Naive thymus-derived CD4-positive, alpha-beta T cell (primary cell): ENCODE measurements around the gene ULK1. TPM values are rescaled to one million over a fixed set of nuclear protein-coding genes. Genes with fewer than 3 reads are reported as not detected.

Source experiments
- ATAC-seq: fragments of 150-1000 bp; cut with Tn5 transposase; 2 replicates; pipeline ENCODE4 v1.10.0; 2021; ENCODE audit warnings: mild to moderate bottlenecking, moderate library complexity
- CTCF ChIA-PET: fragments of 350-600 bp; sonication (Branson Sonifier 250); formaldehyde crosslinking; loops from one replicate; lab custom pipeline; 2021; ENCODE audit warnings: antibody characterized with exemption; lab: Charles Lee
- POLR2A ChIA-PET: fragments of 350-600 bp; sonication (Branson Sonifier 250); formaldehyde crosslinking; loops from one replicate; lab custom pipeline; 2021; ENCODE audit warnings: antibody characterized with exemption, inconsistent platforms; lab: Charles Lee
- DNase-seq, 9 donors: peaks; one replicate each; pipeline versions ENCODE4 v3.0.0 to v3.0.0-alpha.2; 2020 to 2022; ENCODE audit warnings: mixed read lengths in 1 of 9
- H3K27ac ChIP-seq: one replicate; pipeline ENCODE4 v1.7.0; 2013; ENCODE audit warnings: mild to moderate bottlenecking, low read depth, low read length, moderate library complexity
- H3K27me3 ChIP-seq, 2 donors: one replicate each; pipeline ENCODE4 v1.7.0; 2013; ENCODE audit warnings: low read length in 2 of 2, mild to moderate bottlenecking in 2 of 2, moderate library complexity in 2 of 2; ENCODE audit not compliant: control insufficient read depth in 2 of 2, insufficient read depth in 2 of 2
- H3K36me3 ChIP-seq, 3 experiments: 1 replicate in 2 of 3; 2 replicates in 1 of 3; pipeline ENCODE4 v1.7.0; 2013; ENCODE audit warnings: low read length in 3 of 3, mild to moderate bottlenecking in 3 of 3, moderate library complexity in 1 of 3; ENCODE audit not compliant: insufficient read depth in 3 of 3, control insufficient read depth in 2 of 3
- H3K4me1 ChIP-seq, 2 donors: one replicate each; pipeline ENCODE4 v1.7.0; 2013; ENCODE audit warnings: low read length in 2 of 2, mild to moderate bottlenecking in 2 of 2, moderate library complexity in 1 of 2; ENCODE audit not compliant: control insufficient read depth in 2 of 2, insufficient read depth in 2 of 2
- H3K4me3 ChIP-seq: 2 replicates; pipeline ENCODE4 v1.7.0; 2013; ENCODE audit warnings: mild to moderate bottlenecking, low read length
- H3K9me3 ChIP-seq, 3 experiments: 1 replicate in 2 of 3; 2 replicates in 1 of 3; pipeline ENCODE4 v1.7.0; 2013; ENCODE audit warnings: low read length in 3 of 3; ENCODE audit not compliant: control insufficient read depth in 2 of 3
- H3K27ac Mint-ChIP-seq, 9 donors: one replicate each; pipeline ENCODE4 v1.8.0; 2020 to 2022; ENCODE audit warnings: mixed read lengths in 9 of 9, mild to moderate bottlenecking in 8 of 9, moderate library complexity in 5 of 9, inconsistent platforms in 2 of 9
- H3K27me3 Mint-ChIP-seq, 5 donors: one replicate each; pipeline ENCODE4 v1.8.0; 2021 to 2022; ENCODE audit warnings: mixed read lengths in 5 of 5, mild to moderate bottlenecking in 1 of 5
- H3K36me3 Mint-ChIP-seq, 5 donors: one replicate each; pipeline ENCODE4 v1.8.0; 2020 to 2022; ENCODE audit warnings: mixed read lengths in 5 of 5, mild to moderate bottlenecking in 3 of 5, inconsistent platforms in 1 of 5
- H3K4me1 Mint-ChIP-seq, 7 donors: one replicate each; pipeline ENCODE4 v1.8.0; 2020 to 2022; ENCODE audit warnings: mixed read lengths in 7 of 7, mild to moderate bottlenecking in 3 of 7, inconsistent platforms in 1 of 7
- H3K4me3 Mint-ChIP-seq, 10 donors: one replicate each; pipeline ENCODE4 v1.8.0; 2020 to 2022; ENCODE audit warnings: mild to moderate bottlenecking in 10 of 10, mixed read lengths in 10 of 10, moderate library complexity in 6 of 10, inconsistent platforms in 2 of 10
- H3K9me3 Mint-ChIP-seq, 11 donors: one replicate each; pipeline ENCODE4 v1.8.0; 2020 to 2022; ENCODE audit warnings: mixed read lengths in 11 of 11, mild to moderate bottlenecking in 4 of 11, inconsistent platforms in 1 of 11, moderate library complexity in 1 of 11
- intact Hi-C, 2 donors: fragments of 100-400 bp; cut with micrococcal nuclease; formaldehyde crosslinking; loops; one replicate each; pipeline ENCODE4 v1.15.1; 2023
- polyA plus RNA-seq, 2 donors: library from polyadenylated mRNA; unstranded; fragments of 300-500 nt; fragmentation: Illumina TruSeq; gene quantifications; one replicate each; pipeline ENCODE4 v1.2.3, GENCODE V29; 2021
- total RNA-seq, 6 experiments: library from RNA in 5 of 6; stranded (reverse) in 5 of 6; gene quantifications; 1 replicate in 5 of 6; 2 replicates in 1 of 6; pipeline ENCODE4 v1.2.3 and lab custom pipeline; 2021 to 2026

The ULK1 gene
- total RNA-seq (100 to 1,000 TPM in 1 of 5 experiments, 10 to 100 TPM in 4; 33.9 to 109 (median 43.8) TPM), polyA plus RNA-seq (1 to 10 TPM in 1 of 2 donors, under 1 TPM in 1; 0.28 to 1.6 TPM), total RNA-seq (lab: John Stamatoyannopoulos, UW) (43.5 reads per million, percentile 68 among the genes with 10 or more reads in this experiment)

DNA sequence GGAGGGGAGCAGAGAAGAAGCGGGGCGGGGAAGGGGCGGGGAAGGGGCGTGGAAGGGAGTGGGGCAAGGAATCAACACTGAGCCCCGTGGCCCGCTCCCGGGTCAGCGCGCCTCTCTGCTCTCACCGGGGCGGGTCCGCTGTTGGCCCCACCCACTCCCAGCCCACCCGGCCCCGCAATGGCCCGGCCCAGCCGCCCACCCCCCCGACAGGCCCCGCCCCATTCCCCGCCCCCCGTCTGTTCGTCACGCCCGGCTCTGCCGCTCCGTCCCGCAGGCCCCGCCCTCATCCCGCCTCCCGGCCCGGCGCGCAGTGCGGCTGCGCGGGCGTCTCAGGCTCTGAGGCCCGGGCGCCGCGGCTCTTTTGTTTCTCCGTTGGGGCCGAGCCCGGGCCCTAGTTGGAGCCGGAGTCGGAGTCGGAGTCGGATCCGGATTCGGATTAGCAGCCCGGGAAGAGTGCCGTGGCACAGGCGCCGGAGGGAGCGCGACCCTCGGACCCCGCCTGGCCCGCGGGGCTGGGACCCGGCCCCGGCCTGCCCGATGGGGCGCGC, at the start of gene ULK1:
Gene ULK1 (plus strand): TSS at position 310 of the 548 bp plus-strand sequence. CDS start 380 bp downstream, outside the sequence.
- peak within 1 kb of the TSS; percentile 68 to 94 (median 85) for H3K27ac Mint-ChIP-seq
- ChIA-PET POLR2A (no interaction called here), CTCF (no interaction called here)
- peaks cover 0 to 4% (median 0%) of the 10 kb centered on the region in 11 donors for H3K9me3 Mint-ChIP-seq
- Histone ChIP-seq H3K27me3 (no peaks in the 10 kb centered on the region), H3K36me3 (no peaks in the 10 kb centered on the region), H3K4me1 (peaks cover 0 to 12% of the 10 kb centered on the region in 2 donors), H3K9me3 (no peaks in the 10 kb centered on the region), H3K4me3 (peak within 1 kb of the TSS; percentile 71), H3K27ac (peak within 1 kb of the TSS; percentile 83)
- H3K4me1 Mint-ChIP-seq: peaks cover 10 to 29% (median 22%) of the 10 kb centered on the region in 7 donors
- DNase-seq (peak; percentile 85 to 97 (median 92)), ATAC-seq (peak; percentile 88)
- H3K4me3 Mint-ChIP-seq: peak within 1 kb of the TSS; percentile 86 to 94 (median 92)
- H3K27me3 Mint-ChIP-seq: no peaks in the 10 kb centered on the region
- no peaks in the 10 kb centered on the region for H3K36me3 Mint-ChIP-seq
- intact Hi-C loops: loop anchor here (1.0 to 10.0 kb wide), 10 partner anchors 35 to 1020 kb away; partner anchors contain the start of genes EP400 (in 2 of the 2), RAN (in 2 of the 2), SFSWAP (in 2 of the 2) and PUS1 (in 1 of the 2)

DNA sequence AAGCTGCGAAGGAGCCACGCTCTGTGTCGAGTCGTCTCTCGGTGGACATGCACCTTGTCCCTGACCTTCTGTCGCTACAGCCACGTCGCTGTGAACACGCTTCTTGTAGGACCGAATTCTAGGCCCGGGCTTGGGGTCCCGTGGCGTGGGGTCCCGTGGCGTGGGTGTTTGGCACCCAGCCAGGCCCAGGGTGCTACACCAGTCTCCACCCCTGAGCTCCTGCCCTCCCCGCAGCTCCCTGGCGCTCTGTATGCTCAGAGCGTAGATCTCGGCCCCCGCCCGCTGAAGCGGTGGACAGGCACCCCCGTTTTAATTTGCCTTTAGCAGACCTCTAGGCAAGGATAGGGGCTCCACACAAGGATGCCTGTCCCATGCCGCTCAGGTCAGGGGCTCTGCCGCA, 49.8 kb upstream of the ULK1 start:
- CTCF ChIA-PET: no interaction called here
- no peaks in the 10 kb centered on the region for H3K4me1 Mint-ChIP-seq
- no peak overlapping the region for H3K27ac Mint-ChIP-seq

DNA sequence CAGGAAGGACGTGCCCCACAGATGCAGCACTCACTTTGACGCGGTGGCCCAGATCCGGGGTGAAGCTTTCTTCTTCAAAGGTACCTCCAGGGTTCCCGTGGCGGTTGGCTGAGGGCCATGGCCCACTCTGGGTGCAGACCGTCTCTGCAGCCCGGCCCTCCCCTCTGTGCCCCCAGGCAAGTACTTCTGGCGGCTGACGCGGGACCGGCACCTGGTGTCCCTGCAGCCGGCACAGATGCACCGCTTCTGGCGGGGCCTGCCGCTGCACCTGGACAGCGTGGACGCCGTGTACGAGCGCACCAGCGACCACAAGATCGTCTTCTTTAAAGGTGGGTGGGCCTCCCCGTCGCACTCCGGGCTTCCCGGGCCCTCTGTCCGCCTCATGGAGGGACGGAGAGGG, 49.3 kb upstream of the ULK1 start:
- Mint-ChIP-seq H3K4me1 (no peaks in the 10 kb centered on the region), H3K27me3 (no peaks in the 10 kb centered on the region), H3K36me3 (no peaks in the 10 kb centered on the region), H3K4me3 (no peak overlapping the region), H3K9me3 (no peaks in the 10 kb centered on the region), H3K27ac (no peak overlapping the region)
- H3K9me3 ChIP-seq: no peaks in the 10 kb centered on the region
- POLR2A ChIA-PET: no interaction called here
- intact Hi-C loops: no loop called here
- no peak for ATAC-seq
- no peak overlapping the region for H3K27ac ChIP-seq
- no peak overlapping the region for H3K4me3 ChIP-seq
- CTCF ChIA-PET: no interaction called here
- no peaks in the 10 kb centered on the region for H3K36me3 ChIP-seq
- H3K4me1 ChIP-seq: no peaks in the 10 kb centered on the region
- no peaks in the 10 kb centered on the region for H3K27me3 ChIP-seq
- DNase-seq: no peak

More for the DNA sequence above, 49.8 kb upstream of the ULK1 start:
- Histone ChIP-seq H3K27me3 (no peaks in the 10 kb centered on the region), H3K9me3 (no peaks in the 10 kb centered on the region), H3K27ac (no peak overlapping the region), H3K36me3 (no peaks in the 10 kb centered on the region), H3K4me1 (no peaks in the 10 kb centered on the region), H3K4me3 (no peak overlapping the region)
- ATAC-seq: no peak
- POLR2A ChIA-PET: no interaction called here
- Mint-ChIP-seq H3K36me3 (no peaks in the 10 kb centered on the region), H3K4me3 (no peak overlapping the region), H3K27me3 (no peaks in the 10 kb centered on the region), H3K9me3 (no peaks in the 10 kb centered on the region)
- intact Hi-C loops: no loop called here
- DNase-seq: no peak

- Mint-ChIP-seq H3K27me3 (no peaks in the 10 kb centered on the region), H3K4me1 (no peaks in the 10 kb centered on the region)
Observed at GRCh38 chr12:131847456-131847855, 47.0 kb upstream of the ULK1 start.

GRCh38 chr12:131848753-131849152, 45.7 kb upstream of the ULK1 start:
- ChIA-PET CTCF (no interaction called here), POLR2A (no interaction called here)
- DNase-seq (no peak), ATAC-seq (no peak)
- no peak overlapping the region for H3K4me3 Mint-ChIP-seq
- no peaks in the 10 kb centered on the region for H3K9me3 ChIP-seq
- no peaks in the 10 kb centered on the region for H3K27me3 Mint-ChIP-seq
- H3K4me3 ChIP-seq: no peak overlapping the region
- H3K4me1 Mint-ChIP-seq: peaks cover 0 to 3% (median 0%) of the 10 kb centered on the region in 7 donors
- H3K27me3 ChIP-seq: no peaks in the 10 kb centered on the region
- intact Hi-C loops: no loop called here
- H3K4me1 ChIP-seq: no peaks in the 10 kb centered on the region
- H3K36me3 Mint-ChIP-seq: no peaks in the 10 kb centered on the region
- H3K27ac Mint-ChIP-seq: no peak overlapping the region
- no peaks in the 10 kb centered on the region for H3K36me3 ChIP-seq
- H3K27ac ChIP-seq: no peak overlapping the region
- no peaks in the 10 kb centered on the region for H3K9me3 Mint-ChIP-seq

More at GRCh38 chr12:131847456-131847855, 47.0 kb upstream of the ULK1 start:
- Mint-ChIP-seq H3K9me3 (no peaks in the 10 kb centered on the region), H3K4me3 (no peak overlapping the region), H3K36me3 (no peaks in the 10 kb centered on the region), H3K27ac (peak overlapping the region in 1 of 9 donors; percentile 32)
- CTCF ChIA-PET: no interaction called here
- Histone ChIP-seq H3K27me3 (no peaks in the 10 kb centered on the region), H3K27ac (no peak overlapping the region), H3K4me3 (no peak overlapping the region), H3K36me3 (no peaks in the 10 kb centered on the region), H3K4me1 (no peaks in the 10 kb centered on the region), H3K9me3 (no peaks in the 10 kb centered on the region)
- no peak for ATAC-seq
- intact Hi-C loops: no loop called here
- POLR2A ChIA-PET: no interaction called here
- DNase-seq: no peak

DNA sequence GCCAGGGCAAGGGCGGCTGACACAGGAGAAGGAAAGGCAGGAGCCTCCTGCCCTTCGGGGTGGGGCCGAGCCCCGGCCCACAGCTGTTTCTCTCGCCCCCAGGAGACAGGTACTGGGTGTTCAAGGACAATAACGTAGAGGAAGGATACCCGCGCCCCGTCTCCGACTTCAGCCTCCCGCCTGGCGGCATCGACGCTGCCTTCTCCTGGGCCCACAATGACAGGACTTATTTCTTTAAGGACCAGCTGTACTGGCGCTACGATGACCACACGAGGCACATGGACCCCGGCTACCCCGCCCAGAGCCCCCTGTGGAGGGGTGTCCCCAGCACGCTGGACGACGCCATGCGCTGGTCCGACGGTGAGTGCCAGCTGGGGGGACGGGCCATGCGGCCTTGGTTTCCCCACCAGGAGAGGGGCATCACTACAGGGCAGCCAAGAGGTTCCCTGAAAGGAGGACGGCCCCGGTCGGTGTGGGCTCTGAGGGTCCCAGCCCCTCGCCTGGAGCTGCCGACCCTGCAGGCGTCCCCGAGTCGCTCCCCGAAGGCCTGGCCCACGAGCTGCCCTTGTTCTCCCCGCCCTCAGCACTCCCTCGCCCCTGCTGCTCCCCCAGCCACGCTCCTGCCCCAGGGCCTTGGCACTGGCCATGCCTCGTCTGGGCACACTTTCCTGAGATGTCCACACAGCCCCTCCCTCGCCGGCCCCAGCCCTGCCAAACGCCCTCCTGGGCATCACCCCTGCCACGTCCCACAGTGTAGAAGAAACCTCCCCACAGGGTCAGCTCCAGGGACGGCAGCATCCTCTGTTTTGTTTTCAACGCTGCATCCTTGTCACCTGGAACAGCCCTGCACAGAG, 44.5 kb upstream of the ULK1 start:
- no peaks in the 10 kb centered on the region for H3K27me3 Mint-ChIP-seq
- no peaks in the 10 kb centered on the region for H3K4me1 ChIP-seq
- H3K27ac ChIP-seq: no peak overlapping the region
- DNase-seq (no peak), ATAC-seq (no peak)
- no peaks in the 10 kb centered on the region for H3K36me3 ChIP-seq
- H3K27ac Mint-ChIP-seq: no peak overlapping the region
- intact Hi-C loops: loop anchor here in 1 of 2 donors (2.0 kb wide), 1 partner anchor 151 kb away; no protein-coding TSS in a partner anchor
- H3K9me3 Mint-ChIP-seq: no peaks in the 10 kb centered on the region
- H3K4me3 Mint-ChIP-seq: no peak overlapping the region
- peaks cover 0 to 3% (median 0%) of the 10 kb centered on the region in 7 donors for H3K4me1 Mint-ChIP-seq
- CTCF ChIA-PET: interaction anchor here (0.6 kb wide), 1 partner anchor 745 kb away, joined by 3 read pairs; no protein-coding TSS in a partner anchor
- no peaks in the 10 kb centered on the region for H3K36me3 Mint-ChIP-seq
- H3K4me3 ChIP-seq: no peak overlapping the region
- no peaks in the 10 kb centered on the region for H3K9me3 ChIP-seq
- no peaks in the 10 kb centered on the region for H3K27me3 ChIP-seq
- POLR2A ChIA-PET: no interaction called here
